Inflammatory macrophage treated with lipopolysaccharide for 1 hour (primary cell): ENCODE data around the gene SSB.
"Not testable (repeated sequence)": the region's sequence is repeated elsewhere in the genome, so short reads cannot be mapped to it uniquely, and the experiment has no call there.

Experiments
- DNase-seq, 2 donors: peaks; one replicate each; pipeline ENCODE4 v3.0.0-alpha.2; 2020 to 2022

Gene SSB

DNA sequence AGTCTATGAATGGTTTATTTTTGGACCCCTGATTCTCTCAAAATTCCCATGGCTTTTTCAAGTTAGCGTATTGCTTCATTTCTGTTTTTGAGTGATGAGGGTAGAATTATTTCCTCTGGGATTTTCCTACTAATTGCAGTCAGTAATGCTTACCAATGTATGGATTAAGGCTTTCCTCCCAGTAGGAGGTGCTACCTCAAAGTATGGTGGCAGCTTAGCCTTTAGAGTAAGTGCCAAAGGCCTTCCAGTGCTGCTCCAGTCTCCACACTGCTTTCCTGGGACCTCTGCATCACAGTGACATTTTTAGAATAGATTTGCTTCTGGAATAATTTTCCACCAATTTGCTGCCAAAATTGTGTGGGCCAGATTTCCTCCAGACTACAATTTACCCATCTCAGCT is 16.2 kb upstream of the SSB start:
- DNase-seq: no peak

DNA sequence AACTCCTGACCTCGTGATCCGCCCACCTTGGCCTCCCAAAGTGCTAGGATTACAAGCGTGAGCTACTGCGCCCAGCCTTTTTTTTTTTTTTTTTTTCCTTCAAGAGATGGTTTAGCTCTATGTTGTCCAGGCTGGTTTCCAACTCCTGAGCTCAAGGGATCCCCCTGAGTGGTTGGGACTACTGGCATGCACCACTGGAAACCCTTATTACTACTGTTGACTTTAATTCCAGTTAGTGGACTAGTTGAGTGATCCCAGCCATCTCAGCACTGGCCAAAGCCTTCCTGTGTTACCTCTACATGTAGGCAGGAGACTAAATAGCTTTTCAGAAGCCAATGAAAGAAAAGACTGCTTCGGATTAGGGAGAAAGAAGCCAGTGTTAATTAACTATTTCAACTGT is 8.1 kb upstream of the SSB start:
- DNase-seq: no peak

- DNase-seq: no peak
These were observed 3.5 kb upstream of the SSB start for GRCh38 chr2:169795181-169795580.

DNA sequence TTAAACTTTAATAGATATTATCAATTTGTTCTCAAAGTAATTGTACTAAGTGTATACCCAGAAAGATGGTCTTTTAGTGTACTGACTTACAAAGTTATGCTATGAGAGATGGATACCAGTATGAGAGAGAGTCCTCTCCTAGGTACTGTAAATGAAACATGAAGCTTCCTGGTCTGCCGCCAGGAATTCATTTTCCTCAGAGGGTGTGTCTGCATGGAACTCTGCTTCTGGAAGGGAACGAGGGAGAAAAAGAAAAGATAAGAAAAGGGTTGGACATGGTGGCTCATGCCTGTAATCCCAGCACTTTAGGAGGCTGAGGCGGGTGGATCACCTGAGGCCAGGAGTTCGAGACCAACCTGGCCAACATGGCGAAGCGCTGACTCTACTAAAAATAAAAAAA is 2.2 kb upstream of the SSB start:
- no peak for DNase-seq

DNA sequence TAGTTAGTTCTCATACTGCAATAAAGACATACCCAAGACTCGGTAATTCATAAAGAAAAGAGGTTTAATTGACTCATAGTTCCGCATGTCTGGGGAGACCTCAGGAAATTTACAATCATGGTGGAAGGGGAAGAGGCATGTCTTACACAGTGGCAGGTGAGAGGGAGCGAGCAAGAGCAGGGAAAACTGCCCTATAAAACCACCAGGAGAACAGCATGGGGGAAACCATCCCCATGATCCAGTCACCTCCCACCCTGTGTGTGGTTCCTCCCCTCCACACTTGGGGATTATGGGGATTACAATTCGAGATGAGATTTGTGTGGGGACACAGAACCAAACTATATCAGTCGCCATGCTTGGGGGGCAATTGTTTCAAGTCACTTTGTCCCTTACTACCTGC is 1.1 kb upstream of the SSB start:
- DNase-seq: no peak

DNA sequence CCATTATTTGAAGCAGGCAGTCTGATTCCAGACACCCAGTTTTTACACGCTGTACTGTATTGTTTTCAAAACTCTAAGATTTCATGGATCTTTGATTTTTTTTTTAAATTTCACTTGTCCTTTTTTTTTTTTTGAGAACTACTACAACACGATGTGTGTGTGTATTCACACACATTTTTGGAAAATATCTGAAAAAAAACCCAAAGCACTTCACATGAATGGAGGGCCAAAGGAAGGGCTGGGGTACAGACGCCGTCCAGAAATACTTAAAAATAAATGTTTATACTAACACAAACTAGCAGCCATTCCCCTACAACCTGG is 314 bp upstream of the SSB start:
- DNase-seq: no peak

DNA sequence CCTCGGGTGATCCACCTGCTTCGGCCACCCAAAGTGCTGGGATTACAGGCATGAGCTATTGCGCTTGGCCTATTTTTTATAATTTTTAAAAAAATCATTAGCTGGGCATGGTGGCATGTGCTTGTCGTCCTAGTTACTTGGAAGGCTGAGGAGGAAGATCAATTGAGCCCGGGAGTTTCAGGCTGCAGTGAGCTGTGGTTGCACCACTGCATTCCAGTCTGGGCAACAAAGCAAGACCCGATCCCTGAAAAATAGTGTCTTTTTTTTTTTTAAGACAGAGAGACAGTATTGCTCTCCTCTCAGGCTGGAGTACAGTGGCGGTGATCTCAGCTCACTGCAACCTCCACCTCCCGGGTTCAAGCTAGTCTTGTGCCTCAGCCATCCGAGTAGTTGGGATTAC is 4.8 kb downstream of the SSB start:
- DNase-seq: no peak

DNA sequence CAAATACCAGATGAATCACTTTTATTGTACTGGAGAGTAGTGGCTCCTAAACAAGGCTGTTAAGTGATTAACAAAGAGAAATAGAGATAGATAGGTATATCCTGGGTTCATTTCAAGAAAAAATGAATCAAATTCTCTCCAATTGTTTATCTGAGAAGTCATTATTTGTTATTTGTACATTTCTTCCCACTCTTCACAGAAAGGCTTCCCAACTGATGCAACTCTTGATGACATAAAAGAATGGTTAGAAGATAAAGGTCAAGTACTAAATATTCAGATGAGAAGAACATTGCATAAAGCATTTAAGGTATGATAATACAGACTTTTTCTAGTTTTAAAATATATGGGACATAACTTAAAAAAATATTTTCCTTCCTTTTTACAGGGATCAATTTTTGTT is 7.9 kb downstream of the SSB start:
- DNase-seq: no peak

DNA sequence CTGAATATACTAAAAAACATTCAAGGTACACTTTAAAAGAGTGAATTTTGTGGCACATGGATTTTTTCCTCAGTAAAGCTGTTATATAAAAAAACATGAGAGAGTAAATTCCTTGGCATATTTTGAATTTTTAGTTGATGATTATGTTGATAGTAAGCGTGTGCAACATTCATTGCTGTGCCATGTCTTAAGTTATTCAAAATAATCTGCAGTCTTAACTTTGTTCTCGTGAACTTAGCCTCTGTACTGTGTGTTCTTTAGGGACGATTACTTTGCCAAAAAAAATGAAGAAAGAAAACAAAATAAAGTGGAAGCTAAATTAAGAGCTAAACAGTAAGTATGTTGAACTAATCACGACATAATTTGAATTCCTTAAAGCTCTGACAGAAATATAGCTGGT is 9.6 kb downstream of the SSB start:
- DNase-seq: no peak

- no peak for DNase-seq
These were observed 17.2 kb downstream of the SSB start for GRCh38 chr2:169815849-169816248.

GRCh38 chr2:169816961-169817360 is 18.3 kb downstream of the SSB start:
- not testable (repeated sequence) for DNase-seq

DNA sequence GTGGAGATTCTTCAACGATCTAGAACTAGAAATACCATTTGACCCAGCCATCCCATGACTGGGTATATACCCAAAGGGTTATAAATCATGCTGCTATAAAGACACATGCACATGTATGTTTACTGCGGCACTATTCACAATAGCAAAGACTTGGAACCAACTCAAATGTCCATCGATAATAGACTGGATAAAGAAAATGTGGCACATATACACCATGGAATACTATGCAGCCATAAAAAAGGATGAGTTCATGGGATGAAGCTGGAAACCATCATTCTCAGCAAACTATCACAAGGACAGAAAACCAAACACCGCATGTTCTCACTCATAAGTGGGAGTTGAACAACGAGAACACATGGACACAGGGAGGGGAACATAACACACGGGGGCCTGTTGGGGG is 18.7 kb downstream of the SSB start:
- DNase-seq: not testable (repeated sequence)

DNA sequence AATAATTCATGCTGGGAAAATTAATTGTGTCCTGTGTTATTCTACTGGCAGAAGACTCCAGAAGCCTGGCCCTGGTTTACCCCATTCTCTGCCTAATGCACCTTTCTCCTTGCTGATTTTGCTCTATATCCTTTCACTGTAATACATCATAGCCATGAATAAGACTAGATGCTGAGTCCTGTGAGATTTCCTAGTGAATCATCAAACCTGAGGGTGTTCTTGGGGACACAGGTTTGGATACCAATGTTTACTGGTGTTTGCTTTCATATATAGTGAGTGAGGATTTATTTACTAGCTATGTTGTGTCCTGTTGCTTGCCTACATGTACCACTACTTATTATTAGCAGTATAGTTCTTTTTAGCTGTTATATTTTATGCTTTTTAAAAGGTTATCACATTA is 19.6 kb downstream of the SSB start:
- no peak for DNase-seq

DNA sequence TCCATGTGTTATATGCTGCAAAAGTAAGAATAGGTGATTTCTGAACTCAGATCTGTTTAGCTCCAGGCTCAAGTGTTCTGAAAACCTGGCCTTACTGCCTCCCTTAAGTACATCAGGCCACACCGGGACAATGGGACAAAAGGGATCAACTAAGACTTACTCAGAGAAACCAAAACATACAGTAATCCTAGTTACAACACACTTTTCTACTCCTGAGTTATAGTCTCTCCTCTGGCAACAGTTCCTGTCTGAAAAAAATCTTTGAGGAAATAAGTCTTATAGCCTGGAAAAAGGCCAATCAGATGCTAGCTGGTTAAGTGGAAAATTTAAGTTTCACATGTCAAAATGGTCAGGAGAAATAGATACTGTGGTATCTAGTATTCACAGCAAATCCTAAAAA is 20.4 kb downstream of the SSB start:
- DNase-seq: no peak

DNA sequence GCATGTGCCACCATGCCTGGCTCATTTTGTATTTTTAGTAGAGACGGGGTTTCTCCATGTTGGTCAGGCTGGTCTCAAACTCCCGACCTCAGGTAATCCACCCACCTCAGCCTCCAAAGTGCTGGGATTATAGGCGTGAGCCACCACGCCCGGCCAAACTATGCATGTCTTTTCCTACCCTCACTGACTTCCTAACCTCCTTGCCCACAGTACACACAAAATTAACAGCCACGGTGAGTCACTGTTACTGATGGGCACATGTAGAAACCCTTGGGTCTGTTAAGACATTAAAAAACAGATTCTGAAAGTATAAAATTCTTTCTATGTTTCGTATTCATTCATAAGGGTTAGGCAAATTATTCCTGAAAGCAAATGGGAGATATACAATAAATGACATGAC is 21.4 kb downstream of the SSB start:
- DNase-seq: not testable (repeated sequence)

DNA sequence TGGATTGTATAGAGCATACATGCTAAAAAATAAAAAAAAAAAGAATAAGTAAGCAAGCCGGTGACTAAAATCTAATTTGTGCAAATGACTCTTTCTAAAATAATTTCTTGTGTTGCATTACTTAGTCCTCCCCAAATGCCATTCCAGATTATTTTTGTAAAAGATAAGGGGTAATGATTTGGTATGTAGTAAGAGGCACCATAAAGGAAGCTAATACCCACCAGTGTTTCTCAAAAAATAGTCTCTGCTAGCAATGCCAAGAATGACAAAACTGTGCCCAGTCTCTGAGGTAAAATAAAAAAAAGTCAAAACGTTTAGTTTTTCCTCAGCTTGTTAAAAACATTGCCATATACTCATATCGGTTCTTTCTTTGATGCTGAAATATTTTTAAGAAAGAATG is 23.4 kb downstream of the SSB start:
- DNase-seq: no peak

DNA sequence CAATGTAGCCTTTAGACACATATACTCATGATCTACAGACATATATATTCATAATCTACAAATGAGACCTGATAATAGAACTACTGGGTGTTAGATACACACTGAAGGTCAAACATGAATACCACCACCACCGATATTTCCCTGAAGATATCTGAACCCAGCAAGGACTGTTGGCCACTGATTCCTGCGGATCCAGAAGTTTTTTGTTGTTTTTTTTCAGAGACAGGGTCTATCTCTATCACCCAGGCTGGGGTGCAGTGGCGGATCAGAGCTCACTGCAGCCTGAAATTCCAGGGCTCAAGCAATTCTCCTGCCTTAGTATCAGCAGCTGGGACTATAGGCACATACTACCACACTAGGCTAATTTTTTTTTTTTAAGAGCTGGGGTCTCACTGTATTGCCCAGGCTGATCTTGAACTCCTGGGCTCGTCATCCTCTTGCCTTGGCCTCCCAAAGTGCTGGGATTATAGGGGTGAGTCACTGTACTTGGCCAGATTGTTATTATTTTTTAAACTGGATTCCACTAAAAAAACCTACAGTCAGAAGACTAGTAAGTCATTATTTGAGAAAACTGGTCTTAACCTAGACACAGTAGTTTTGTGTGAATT is 24.2 kb downstream of the SSB start:
- DNase-seq: no peak

GRCh38 chr2:169823996-169824372 is 25.3 kb downstream of the SSB start:
- no peak for DNase-seq

- peak; percentile 65 to 81 for DNase-seq
These were observed 26.0 kb downstream of the SSB start, which contains the start of gene METTL5 for GRCh38 chr2:169824373-169825333. Gene METTL5, minus strand, starts transcription at chr2:169824905. Its CDS starts 308 bp downstream, at chr2:169824597.

DNA sequence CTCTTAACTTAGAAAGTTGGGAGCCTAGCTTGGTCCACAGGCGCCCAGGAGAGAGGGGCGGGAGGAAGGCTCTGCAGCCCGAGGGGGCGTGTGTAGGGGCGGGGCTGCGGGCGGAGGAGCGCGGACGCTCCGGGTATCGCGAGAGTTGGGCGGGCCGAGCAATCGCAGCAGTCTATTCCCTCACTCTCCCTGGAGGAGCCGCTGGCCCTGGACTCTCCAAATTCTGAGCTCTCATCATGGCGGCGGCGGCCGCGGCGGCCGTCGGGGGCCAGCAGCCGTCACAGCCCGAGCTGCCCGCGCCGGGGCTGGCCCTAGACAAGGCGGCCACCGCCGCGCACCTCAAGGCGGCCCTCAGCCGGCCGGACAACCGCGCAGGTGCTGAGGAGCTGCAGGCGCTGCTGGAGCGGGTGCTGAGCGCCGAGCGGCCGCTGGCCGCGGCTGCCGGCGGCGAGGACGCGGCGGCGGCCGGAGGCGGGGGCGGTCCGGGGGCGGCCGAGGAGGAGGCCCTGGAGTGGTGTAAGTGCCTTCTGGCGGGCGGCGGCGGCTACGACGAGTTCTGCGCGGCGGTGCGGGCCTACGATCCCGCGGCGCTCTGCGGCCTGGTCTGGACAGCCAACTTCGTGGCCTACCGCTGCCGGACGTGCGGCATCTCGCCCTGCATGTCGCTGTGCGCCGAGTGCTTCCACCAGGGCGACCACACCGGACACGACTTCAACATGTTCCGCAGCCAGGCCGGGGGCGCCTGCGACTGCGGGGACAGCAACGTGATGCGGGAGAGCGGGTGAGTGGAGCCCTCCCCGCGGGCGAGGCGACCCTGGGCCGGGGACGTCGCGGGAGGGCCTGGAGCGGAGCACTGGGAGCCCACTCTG is 28.8 kb downstream of the SSB start, which contains the start of gene UBR3:
UBR3 (plus strand) TSS at position 183 of the 869 bp plus-strand sequence; CDS start at position 237, 54 bp downstream.
- peak; percentile 88 to 92 for DNase-seq

GRCh38 chr2:169828141-169828811 is 29.6 kb downstream of the SSB start:
- DNase-seq: peak in 1 of 2 donors; percentile 42

DNA sequence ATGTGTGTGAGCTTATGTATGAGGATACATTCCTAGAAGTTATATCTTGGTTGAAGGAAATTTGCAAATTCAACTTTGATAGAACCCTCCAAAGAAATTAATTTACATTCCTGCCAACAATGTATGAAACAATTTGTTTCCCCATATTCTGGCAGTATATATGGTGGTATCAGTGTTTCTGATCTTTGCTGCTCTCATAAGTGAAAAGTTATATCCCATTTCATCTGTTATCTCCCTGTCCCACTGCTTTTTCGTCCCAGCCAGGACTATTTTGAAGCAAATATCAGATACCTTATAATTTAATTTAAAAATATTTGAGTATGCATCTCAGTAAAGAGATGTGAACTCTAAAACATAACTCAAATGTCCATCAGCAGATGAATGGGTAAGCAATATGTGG is 35.7 kb downstream of the SSB start:
- no peak for DNase-seq
